A549 (cell line): Measurements from ENCODE around the gene FNTB. TPM values are rescaled to one million over a fixed set of nuclear protein-coding genes. Genes with fewer than 3 reads are reported as not detected.

ENCODE experiments used
- ATAC-seq, 2 experiments: fragments of 200-7000 bp in 1 of 2; fragments of >200 bp in 1 of 2; cut with Nextera tagmentation in 1 of 2; cut with Tn5 transposase in 1 of 2; 3 replicates each; pipeline versions ENCODE4 v1.8.0 to v1.9.1; 2018 to 2020; ENCODE audit warnings: mild to moderate bottlenecking in 1 of 2, moderate library complexity in 1 of 2
- CTCF ChIA-PET: fragments of 300-600 bp; sonication (Branson Sonifier 250); formaldehyde crosslinking; extraction: SDS; loops from one replicate; lab custom pipeline; 2021; ENCODE audit warnings: antibody characterized with exemption, inconsistent platforms; lab: Yijun Ruan, JAX
- POLR2A ChIA-PET: fragments of 350-600 bp; formaldehyde crosslinking; extraction: SDS; loops from one replicate; lab custom pipeline; 2021; ENCODE audit warnings: antibody characterized with exemption, inconsistent platforms; lab: Yijun Ruan, JAX
- DNase-seq, 2 experiments: peaks; one replicate each; pipeline versions ENCODE4 v3.0.0 to v3.0.0-alpha.2; 2011 to 2016; ENCODE audit warnings: low read depth in 1 of 2, low spot score in 1 of 2
- FAIRE-seq: peaks from 2 replicates; lab custom pipeline; 2011; peaks lifted over from hg19 to GRCh38; lab: Jason Lieb, UNC
- H3K27ac ChIP-seq, 2 experiments: fragments of >200 bp; sonication (Bioruptor Twin); formaldehyde crosslinking; 3 replicates each; pipeline ENCODE4 v1.5.1; 2016 to 2017
- H3K4me1 ChIP-seq: fragments of >200 bp; sonication (Bioruptor Twin); formaldehyde crosslinking; 3 replicates; pipeline ENCODE4 v1.6.1; 2016
- H3K4me2 ChIP-seq: fragments of >200 bp; sonication (Bioruptor Twin); formaldehyde crosslinking; 3 replicates; pipeline ENCODE4 v1.6.1; 2016
- H3K4me3 ChIP-seq: fragments of >200 bp; sonication (Bioruptor Twin); formaldehyde crosslinking; 3 replicates; pipeline ENCODE4 v1.5.1; 2016
- H3K9me3 ChIP-seq: fragments of >200 bp; sonication (Bioruptor Twin); formaldehyde crosslinking; 3 replicates; pipeline ENCODE4 v1.6.1; 2016
- BHLHE40 ChIP-seq: IDR thresholded peaks from 2 replicates; pipeline ENCODE4 v1.6.1; 2012; ENCODE audit warnings: low read depth, low read length, inconsistent platforms
- CHD2 ChIP-seq: fragments of 150-350 bp; IDR thresholded peaks from 2 replicates; pipeline ENCODE4 v1.6.1; 2014; ENCODE audit warnings: low read length; ENCODE audit not compliant: partially characterized antibody
- CTCF ChIP-seq: fragments of >200 bp; sonication (Bioruptor Twin); formaldehyde crosslinking; IDR thresholded peaks from 3 replicates; pipeline ENCODE4 v1.5.1; 2016
- E2F6 ChIP-seq: IDR thresholded peaks from 2 replicates; pipeline ENCODE4 v1.6.1; 2012; ENCODE audit warnings: low read depth, borderline replicate concordance
- EHF ChIP-seq: fragments of 250-450 bp; sonication (Bioruptor Pico); IDR thresholded peaks from 2 replicates; pipeline ENCODE4 v1.5.0; 2020; ENCODE audit warnings: mild to moderate bottlenecking
- EHMT2 ChIP-seq: fragments of 200-600 bp; sonication (generic); IDR thresholded peaks from 2 replicates; pipeline ENCODE4 v1.6.1; 2016; ENCODE audit warnings: antibody characterized with exemption, low read depth, mild to moderate bottlenecking, moderate library complexity
- ESRRA ChIP-seq: fragments of 150-350 bp; IDR thresholded peaks from 2 replicates; pipeline ENCODE4 v1.6.1; 2014; ENCODE audit warnings: mild to moderate bottlenecking, low read length, borderline replicate concordance
- FOSB ChIP-seq: fragments of 250-450 bp; sonication (Bioruptor Pico); IDR thresholded peaks from 2 replicates; pipeline ENCODE4 v1.5.0; 2020; ENCODE audit warnings: mild to moderate bottlenecking, moderate library complexity
- HDAC2 ChIP-seq: fragments of 200-600 bp; sonication (generic); IDR thresholded peaks from 2 replicates; pipeline ENCODE4 v1.6.1; 2016
- HES2 ChIP-seq: fragments of >200 bp; sonication (Bioruptor Twin); formaldehyde crosslinking; IDR thresholded peaks from 2 replicates; pipeline ENCODE4 v1.6.1; 2016
- HEYL ChIP-seq: fragments of 250-450 bp; sonication (Bioruptor Pico); IDR thresholded peaks from 2 replicates; pipeline ENCODE4 v1.8.0; 2021; ENCODE audit warnings: mild to moderate bottlenecking, moderate library complexity
- JUN ChIP-seq, 2 experiments: fragments of >200 bp; sonication (Bioruptor Twin); formaldehyde crosslinking; IDR thresholded peaks; 2 replicates in 1 of 2; 3 replicates in 1 of 2; pipeline ENCODE4 v1.6.1; 2016 to 2017
- KDM5A ChIP-seq: fragments of 200-600 bp; sonication (generic); IDR thresholded peaks from 2 replicates; pipeline ENCODE4 v1.6.1; 2016; ENCODE audit warnings: antibody characterized with exemption, mild to moderate bottlenecking
- MYC ChIP-seq: IDR thresholded peaks from 2 replicates; pipeline ENCODE4 v1.6.1; 2012; ENCODE audit warnings: mild to moderate bottlenecking, inconsistent platforms, low read length, improper control_type of control experiment, borderline replicate concordance
- NFE2L2 ChIP-seq: fragments of 150-350 bp; conservative IDR thresholded peaks from 2 replicates; pipeline ENCODE4 v1.6.1; 2014; ENCODE audit warnings: low read length
- POLR2A ChIP-seq: IDR thresholded peaks from 2 replicates; pipeline ENCODE4 v1.6.1; 2012; ENCODE audit warnings: mild to moderate bottlenecking, low read length
- RAD21 ChIP-seq, 2 experiments: fragments of >200 bp in 1 of 2; sonication (Bioruptor Twin) in 1 of 2; formaldehyde crosslinking in 1 of 2; IDR thresholded peaks in 1 of 2; conservative IDR thresholded peaks in 1 of 2; 2 replicates in 1 of 2; 3 replicates in 1 of 2; pipeline ENCODE4 v1.6.1; 2012 to 2018; ENCODE audit warnings: inconsistent platforms in 1 of 2
- RARB ChIP-seq: fragments of 250-450 bp; sonication (Bioruptor Pico); IDR thresholded peaks from 2 replicates; pipeline ENCODE4 v1.8.0; 2021; ENCODE audit warnings: mild to moderate bottlenecking, moderate library complexity
- REST ChIP-seq: fragments of 200-600 bp; sonication (generic); IDR thresholded peaks from 2 replicates; pipeline ENCODE4 v1.6.1; 2016; ENCODE audit warnings: antibody characterized with exemption, mild to moderate bottlenecking, moderate library complexity
- RFX5 ChIP-seq: fragments of 450-650 bp; IDR thresholded peaks from 2 replicates; pipeline ENCODE4 v1.7.1; 2014; ENCODE audit warnings: antibody characterized with exemption, mild to moderate bottlenecking, moderate library complexity
- SMC3 ChIP-seq: fragments of >200 bp; sonication (Bioruptor Twin); formaldehyde crosslinking; IDR thresholded peaks from 3 replicates; pipeline ENCODE4 v1.6.1; 2018; ENCODE audit warnings: inconsistent platforms
- ZC3H11A ChIP-seq: fragments of 450-650 bp; IDR thresholded peaks from 2 replicates; pipeline ENCODE4 v1.6.1; 2014; ENCODE audit warnings: antibody characterized with exemption, mild to moderate bottlenecking
- ZFP36 ChIP-seq: fragments of 450-650 bp; IDR thresholded peaks from 2 replicates; pipeline ENCODE4 v1.6.1; 2014; ENCODE audit warnings: borderline replicate concordance; ENCODE audit not compliant: partially characterized antibody
- ZNF302 ChIP-seq: fragments of 250-450 bp; sonication (Bioruptor Pico); IDR thresholded peaks from 2 replicates; pipeline ENCODE4 v1.9.0; 2021; ENCODE audit warnings: inconsistent platforms, mild to moderate bottlenecking, moderate library complexity
- WGBS: methylation state at CpG from one replicate; pipeline ENCODE4 v1.1.6; 2017; ENCODE audit errors: missing lambda C conversion rate; 5-methylcytosine and 5-hydroxymethylcytosine counted together
- polyA plus RNA-seq, 4 experiments: library from polyadenylated mRNA; depleted of rRNA in 3 of 4; stranded (reverse); fragments of >200 nt; fragmentation: RNase III in 1 of 4; extraction: RNeasy Plus Mini Kit Qiagen cat#74134 plus additional on column Dnase treatment in 1 of 4; gene quantifications; 2 replicates in 3 of 4; 3 replicates in 1 of 4; pipeline ENCODE4 v1.2.3, GENCODE V29; 2011 to 2017

FNTB gene
- polyA plus RNA-seq, 2 of the 4 experiments (the other 2 are of a cell fraction), result 28.5 to 41.9 TPM

- DNase-seq (no peak), ATAC-seq (no peak), FAIRE-seq (no peak)
- TF ChIP-seq MYC (no peak), EHF (no peak), ZFP36 (no peak), CHD2 (no peak), BHLHE40 (no peak), SMC3 (no peak), HEYL (CRISPR knock-in tag) (no peak), E2F6 (no peak), JUN (IDR thresholded peaks at IDR 0.05) (no peak), ZC3H11A (no peak), ZNF302 (CRISPR knock-in tag) (no peak)
- H3K4me3 ChIP-seq, result no peak overlapping the region
- no peak overlapping the region for H3K4me2 ChIP-seq
- no peak overlapping the region for H3K27ac ChIP-seq
- 90% methylated on average over 15 of the region's 15 CpGs for WGBS
- CTCF ChIA-PET, result interaction anchor here (0.7 to 2.1 kb wide), 2 partner anchors 8 to 21 kb away, joined by 3 to 7 read pairs; partner anchors contain the start of gene FNTB
- POLR2A ChIA-PET, result no interaction called here
- H3K9me3 ChIP-seq, result no peaks in the 10 kb centered on the region
- peaks cover 8% of the 10 kb centered on the region; the same call in 2 of the 3 replicates for H3K4me1 ChIP-seq
Measured at GRCh38 chr14:64965356-64966000, 21.2 kb upstream of the FNTB start.

GRCh38 chr14:64966976-64967375 is 19.7 kb upstream of the FNTB start:
- Histone ChIP-seq H3K4me3 (no peak overlapping the region), H3K27ac (no peak overlapping the region), H3K4me1 (peaks cover 18% of the 10 kb centered on the region; the same call in 2 of the 3 replicates), H3K9me3 (no peaks in the 10 kb centered on the region), H3K4me2 (no peak overlapping the region)
- TF ChIP-seq REST (no peak), SMC3 (no peak), NFE2L2 (no peak), KDM5A (no peak), ESRRA (no peak), ZNF302 (CRISPR knock-in tag) (no peak), POLR2A (no peak), CHD2 (no peak)
- DNase-seq (no peak), FAIRE-seq (no peak), ATAC-seq (no peak)
- ChIA-PET CTCF (interaction anchor here (0.6 to 2.1 kb wide), 2 partner anchors 20 to 32 kb away, joined by 3 to 7 read pairs; partner anchors contain the start of gene FNTB), POLR2A (interaction anchor here (0.6 kb wide), 1 partner anchor 11 kb away, joined by 4 read pairs; no protein-coding TSS in a partner anchor)
- WGBS, result 93% methylated on average over 2 of the region's 2 CpGs

- POLR2A ChIA-PET, result interaction anchor here (0.7 kb wide), 1 partner anchor 18 kb away, joined by 3 read pairs; the partner anchor contains the start of gene FNTB
- Histone ChIP-seq H3K4me1 (peaks cover 22% of the 10 kb centered on the region; the same call in 2 of the 3 replicates), H3K4me3 (no peak overlapping the region), H3K27ac (no peak overlapping the region), H3K9me3 (no peaks in the 10 kb centered on the region), H3K4me2 (no peak overlapping the region)
- ATAC-seq (no peak), FAIRE-seq (no peak), DNase-seq (no peak)
- CTCF ChIA-PET, result interaction anchor here (0.7 kb wide), 1 partner anchor 31 kb away, joined by 3 read pairs; no protein-coding TSS in a partner anchor
- WGBS, result 93% methylated on average over 7 of the region's 7 CpGs
- TF ChIP-seq HDAC2 (no peak), JUN (IDR thresholded peaks at IDR 0.05) (no peak), RARB (CRISPR knock-in tag) (no peak), CTCF (no peak), HES2 (no peak), RAD21 (conservative IDR thresholded peaks at IDR 0.05 in 1 of 2, IDR thresholded peaks at IDR 0.05 in 1 of 2) (no peak), NFE2L2 (no peak), EHMT2 (no peak), EHF (no peak), FOSB (no peak), E2F6 (no peak), RFX5 (no peak)
Measured at GRCh38 chr14:64968167-64968566, 18.5 kb upstream of the FNTB start.
